ENCODE results near the gene MAD1L1. TPM values are rescaled to one million over a fixed set of nuclear protein-coding genes. Genes with fewer than 3 reads are reported as not detected.

The MAD1L1 gene
- total and polyA plus RNA-seq, 2 of the 8 experiments (the other 6 are each of a cell fraction or from before 2014, with no cell fraction given), result 40.4 to 44.6 TPM

GRCh38 chr7:2158331-2159175, 74.2 kb downstream of the MAD1L1 start:
- no peaks in the 10 kb centered on the region; a peak in 2 of 8 replicates for H3K36me3 ChIP-seq (ENCODE audit: control insufficient read depth in 2 of 4, insufficient read depth in 4 of 4, low read length in 3 of 4)
- peaks cover 0 to 5% of the 10 kb centered on the region in 2 experiments; a peak in 1 of 4 replicates for H3K9me3 ChIP-seq (ENCODE audit: insufficient read depth in 2 of 2, low read depth in 1 of 2, low read length in 1 of 2)
- no peak overlapping the region for H3K14ac ChIP-seq (ENCODE audit: insufficient read length)
- H2BK5ac ChIP-seq (ENCODE audit: low read depth, low read length), result peak overlapping the region; percentile 87
- DNase-seq (ENCODE audit: low read depth in 1 of 2, low spot score in 2 of 2), result no peak
- peak overlapping the region; percentile 65; the same call in 1 of the 2 replicates for H2AK5ac ChIP-seq (ENCODE audit: low read depth, low read length)
- peaks cover 0 to 3% of the 10 kb centered on the region in 2 experiments for H4K20me1 ChIP-seq (replicated peaks in 1 of 2; ENCODE audit: control insufficient read depth in 1 of 2, insufficient read depth in 2 of 2, low read length in 2 of 2)
- 89% methylated on average over 13 of the region's 13 CpGs; no CpG with 5 or more reads in 1 of the 2 experiments for WGBS, 2 experiments (ENCODE audit: extremely low coverage in 1 of 2, insufficient coverage in 1 of 2, insufficient read length in 1 of 2, insufficient replicate concordance in 2 of 2, low coverage in 1 of 2, low lambda C conversion rate in 2 of 2, missing lambda C conversion rate in 1 of 2)
- H3K79me2 ChIP-seq (ENCODE audit: control insufficient read depth in 1 of 2, insufficient read depth in 2 of 2, low read length in 2 of 2), result peaks cover 0 to 6% of the 10 kb centered on the region in 2 experiments; a peak in 1 of 4 replicates
- peak overlapping the region; percentile 80; the same call in 1 of the 2 replicates for H2BK12ac ChIP-seq (ENCODE audit: low read depth, low read length)
- no peak overlapping the region for H3K56ac ChIP-seq (replicated peaks; ENCODE audit: insufficient read length, low read depth, low read length)
- H3K23ac ChIP-seq (ENCODE audit: insufficient read length), result no peak overlapping the region
- H3K27ac ChIP-seq (ENCODE audit: low read depth, low read length), result peak overlapping the region; percentile 66; the same call in 1 of the 2 replicates
- CTCF ChIA-PET (ENCODE audit: partially characterized antibody), result interaction anchor here (0.5 to 4.6 kb wide), 7 partner anchors 8 to 1563 kb away, joined by 3 to 43 read pairs (median 6); no protein-coding TSS in a partner anchor
- H3K18ac ChIP-seq (ENCODE audit: extremely low read depth, low read length), result peak overlapping the region; percentile 89; the same call in 1 of the 2 replicates
- no peak overlapping the region for H4K91ac ChIP-seq (replicated peaks; ENCODE audit: insufficient read length, low read length)
- no peak for FAIRE-seq
- no peak overlapping the region for H2BK120ac ChIP-seq (replicated peaks; ENCODE audit: low read depth, low read length)
- no peak overlapping the region for H2BK20ac ChIP-seq (ENCODE audit: low read length)
- 0 out of 4 replicates have a peak overlapping the region, but pooled peaks of 1 of the 2 experiments have one; percentile 13 for H3K4me2 ChIP-seq (ENCODE audit: insufficient read depth in 1 of 2, low read depth in 2 of 2, low read length in 2 of 2)
- H2AFZ ChIP-seq (ENCODE audit: low read length), result no peak overlapping the region
- peaks cover 0 to 14% (median 11%) of the 10 kb centered on the region in 4 experiments; a peak in 5 of 7 replicates for H3K4me1 ChIP-seq (replicated peaks in 1 of 4; ENCODE audit: control insufficient read depth in 3 of 4, insufficient read depth in 4 of 4, low read length in 3 of 4)
- 0 out of 7 replicates have a peak overlapping the region, but pooled peaks of 1 of the 4 experiments have one; percentile 7 for H3K9ac ChIP-seq (replicated peaks in 1 of 4; ENCODE audit: extremely low read depth in 1 of 4, low read depth in 3 of 4, low read length in 3 of 4)
- no peak overlapping the region for H3K4me3 ChIP-seq (ENCODE audit: extremely low read depth in 1 of 4, insufficient read depth in 2 of 4, low read depth in 3 of 4, low read length in 4 of 4)
- no peaks in the 10 kb centered on the region for H3K23me2 ChIP-seq (ENCODE audit: low read depth, low read length)
- H3K79me1 ChIP-seq (ENCODE audit: low read depth, low read length), result peaks cover 5% of the 10 kb centered on the region; the same call in 1 of the 2 replicates
- peak overlapping the region; percentile 19 for H3K4ac ChIP-seq (replicated peaks; ENCODE audit: insufficient read length, low read depth, low read length)
- no peak overlapping the region for H4K8ac ChIP-seq (ENCODE audit: extremely low read depth, insufficient read depth, low read length)
- H4K5ac ChIP-seq (ENCODE audit: insufficient read length, low read depth, low read length), result no peak overlapping the region
- no peaks in the 10 kb centered on the region for H3K27me3 ChIP-seq (replicated peaks in 1 of 4; ENCODE audit: control insufficient read depth in 3 of 4, extremely low read depth in 1 of 4, insufficient read depth in 3 of 4, low read length in 3 of 4)
- POLR2A ChIA-PET (ENCODE audit: partially characterized antibody), result interaction anchor here (1.5 kb wide), 1 partner anchor 196 kb away, joined by 5 read pairs; the partner anchor contains the start of gene EIF3B
- H2BK15ac ChIP-seq (ENCODE audit: low read length), result peak overlapping the region; percentile 81; the same call in 1 of the 2 replicates
- no peak for TF ChIP-seq RAD21 (IDR thresholded peaks at IDR 0.05 in 1 of 2, conservative IDR thresholded peaks at IDR 0.05 in 1 of 2; ENCODE audit: low read depth in 2 of 2, low read length in 2 of 2)
- TF ChIP-seq, protein P1, sequence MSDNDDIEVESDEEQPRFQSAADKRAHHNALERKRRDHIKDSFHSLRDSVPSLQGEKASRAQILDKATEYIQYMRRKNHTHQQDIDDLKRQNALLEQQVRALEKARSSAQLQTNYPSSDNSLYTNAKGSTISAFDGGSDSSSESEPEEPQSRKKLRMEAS (IDR thresholded peaks at IDR 0.05), result no peak
- TF ChIP-seq TEAD4 (IDR thresholded peaks at IDR 0.05; ENCODE audit: low read depth, low read length), result no peak
- TF ChIP-seq EGR1 (IDR thresholded peaks at IDR 0.05; ENCODE audit: borderline replicate concordance, low read depth, low read length), result no peak
- no peak for TF ChIP-seq EP300 (IDR thresholded peaks at IDR 0.05; ENCODE audit: borderline replicate concordance in 1 of 2, low read depth in 2 of 2, low read length in 2 of 2)
- no peak for TF ChIP-seq NANOG (IDR thresholded peaks at IDR 0.05; ENCODE audit: insufficient read depth, low read depth, low read length, poor library complexity, severe bottlenecking)
- no peak for TF ChIP-seq CBX8 (IDR thresholded peaks at IDR 0.05; ENCODE audit: borderline replicate concordance, low read depth, low read length)
- no peak for TF ChIP-seq POLR2A (IDR thresholded peaks at IDR 0.05; ENCODE audit: control extremely low read depth in 1 of 2, low read depth in 2 of 2, low read length in 2 of 2)
- TF ChIP-seq MAFK (IDR thresholded peaks at IDR 0.05; ENCODE audit: low read depth, low read length), result no peak
- TF ChIP-seq KDM1A (IDR thresholded peaks at IDR 0.05; ENCODE audit: borderline replicate concordance, low read length), result no peak
